Ishikawa (cell line): ENCODE results near the gene COMMD3.

Experiments used
- CEBPB ChIP-seq: IDR thresholded peaks from 2 replicates; pipeline ENCODE4 v1.6.1; 2012
- CREB1 ChIP-seq: IDR thresholded peaks from 2 replicates; pipeline ENCODE4 v1.6.1; 2012; ENCODE audit warnings: low read depth
- EP300 ChIP-seq: IDR thresholded peaks from 2 replicates; pipeline ENCODE4 v1.6.1; 2012; ENCODE audit warnings: borderline replicate concordance
- FOXM1 ChIP-seq: IDR thresholded peaks from 2 replicates; pipeline ENCODE4 v1.6.1; 2012; ENCODE audit warnings: low read depth, borderline replicate concordance
- NFIC ChIP-seq: IDR thresholded peaks from 2 replicates; pipeline ENCODE4 v1.6.1; 2012
- RAD21 ChIP-seq: IDR thresholded peaks from 2 replicates; pipeline ENCODE4 v1.6.1; 2012; ENCODE audit warnings: low read depth
- REST ChIP-seq: IDR thresholded peaks from 2 replicates; pipeline ENCODE4 v1.6.1; 2012; ENCODE audit warnings: low read depth, mild to moderate bottlenecking
- TAF1 ChIP-seq: IDR thresholded peaks from 2 replicates; pipeline ENCODE4 v1.6.1; 2012; ENCODE audit warnings: low read depth, mild to moderate bottlenecking
- TCF12 ChIP-seq: IDR thresholded peaks from 2 replicates; pipeline ENCODE4 v1.6.1; 2012; ENCODE audit warnings: low read depth
- TEAD4 ChIP-seq: IDR thresholded peaks from 2 replicates; pipeline ENCODE4 v1.6.1; 2012
- YY1 ChIP-seq: IDR thresholded peaks from 2 replicates; pipeline ENCODE4 v1.6.1; 2012; ENCODE audit warnings: low read depth
- ZBTB7A ChIP-seq: IDR thresholded peaks from 2 replicates; pipeline ENCODE4 v1.6.1; 2012; ENCODE audit warnings: low read depth
- TF ChIP-seq, protein P1 (sequence below): IDR thresholded peaks from 2 replicates; pipeline ENCODE4 v1.6.1; 2012

DNA sequence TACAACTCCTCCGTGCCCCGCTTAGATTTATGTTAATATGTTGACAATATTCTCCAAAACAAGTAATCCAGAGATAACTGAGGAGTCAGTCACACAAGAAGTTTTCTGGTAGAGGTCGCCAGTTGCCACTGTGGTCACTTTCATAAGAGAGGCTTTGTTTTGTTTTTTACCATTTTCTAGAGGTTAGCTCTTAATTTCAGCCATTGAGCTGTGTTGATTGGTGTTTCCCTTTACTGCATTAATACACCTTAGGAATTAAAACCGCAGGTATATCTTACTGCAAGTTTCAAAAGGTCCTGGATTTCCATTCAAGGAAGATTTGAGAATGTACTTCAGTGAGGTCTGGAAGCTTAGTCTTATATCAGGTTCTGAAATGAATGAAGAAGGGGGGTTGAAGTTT is 8.2 kb downstream of the COMMD3 start:
- no peak for TF ChIP-seq REST
- no peak for TF ChIP-seq RAD21
- TF ChIP-seq CEBPB, result no peak
- TF ChIP-seq TCF12, result no peak
- TF ChIP-seq, protein P1, sequence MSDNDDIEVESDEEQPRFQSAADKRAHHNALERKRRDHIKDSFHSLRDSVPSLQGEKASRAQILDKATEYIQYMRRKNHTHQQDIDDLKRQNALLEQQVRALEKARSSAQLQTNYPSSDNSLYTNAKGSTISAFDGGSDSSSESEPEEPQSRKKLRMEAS, result no peak
- TF ChIP-seq EP300, result no peak
- no peak for TF ChIP-seq TEAD4
- TF ChIP-seq FOXM1, result no peak
- no peak for TF ChIP-seq ZBTB7A
- TF ChIP-seq NFIC, result no peak
- no peak for TF ChIP-seq CREB1
- no peak for TF ChIP-seq TAF1
- no peak for TF ChIP-seq YY1
